HUES6 (cell line): ENCODE data around the gene PPP3CB.
"Not testable (repeated sequence)": the region's sequence is repeated elsewhere in the genome, so short reads cannot be mapped to it uniquely, and the experiment has no call there.

Experiments
- H3K27ac ChIP-seq: 2 replicates; pipeline ENCODE4 v1.7.0; 2013; ENCODE audit warnings: low read depth, mild to moderate bottlenecking, low read length, inconsistent platforms
- H3K27me3 ChIP-seq: 2 replicates; pipeline ENCODE4 v1.6.1; 2013; ENCODE audit warnings: low read length; ENCODE audit not compliant: control insufficient read depth, insufficient read depth
- H3K36me3 ChIP-seq: 2 replicates; pipeline ENCODE4 v1.6.1; 2013; ENCODE audit warnings: low read length; ENCODE audit not compliant: control insufficient read depth, insufficient read depth
- H3K4me1 ChIP-seq: 2 replicates; pipeline ENCODE4 v1.6.1; 2013; ENCODE audit warnings: low read length; ENCODE audit not compliant: control insufficient read depth, insufficient read depth
- H3K4me3 ChIP-seq: 2 replicates; pipeline ENCODE4 v1.5.1; 2013; ENCODE audit warnings: low read depth, low read length
- H3K9ac ChIP-seq: one replicate; pipeline ENCODE4 v1.6.1; 2013; ENCODE audit warnings: mild to moderate bottlenecking, low read length
- H3K9me3 ChIP-seq: 2 replicates; pipeline ENCODE4 v1.6.1; 2013; ENCODE audit warnings: low read depth, low read length; ENCODE audit not compliant: control insufficient read depth, insufficient read depth

The PPP3CB gene

GRCh38 chr10:73401636-73402035 is 94.2 kb downstream of the PPP3CB start:
- no peak overlapping the region for H3K9ac ChIP-seq
- no peaks in the 10 kb centered on the region for H3K4me1 ChIP-seq
- peaks cover 14% of the 10 kb centered on the region for H3K36me3 ChIP-seq
- H3K27ac ChIP-seq, result no peak overlapping the region
- H3K27me3 ChIP-seq, result no peaks in the 10 kb centered on the region
- H3K4me3 ChIP-seq, result no peak overlapping the region
- no peaks in the 10 kb centered on the region for H3K9me3 ChIP-seq

GRCh38 chr10:73399063-73399462 is 96.8 kb downstream of the PPP3CB start:
- peaks cover 33% of the 10 kb centered on the region for H3K36me3 ChIP-seq
- H3K4me3 ChIP-seq, result no peak overlapping the region

GRCh38 chr10:73398024-73398423 is 97.8 kb downstream of the PPP3CB start:
- no peak overlapping the region for H3K4me3 ChIP-seq
- no peaks in the 10 kb centered on the region for H3K9me3 ChIP-seq
- no peaks in the 10 kb centered on the region for H3K27me3 ChIP-seq
- no peak overlapping the region for H3K9ac ChIP-seq
- peaks cover 33% of the 10 kb centered on the region for H3K36me3 ChIP-seq
- H3K4me1 ChIP-seq, result no peaks in the 10 kb centered on the region
- H3K27ac ChIP-seq, result no peak overlapping the region

More at GRCh38 chr10:73399063-73399462, 96.8 kb downstream of the PPP3CB start:
- Histone ChIP-seq H3K9me3 (no peaks in the 10 kb centered on the region), H3K27me3 (no peaks in the 10 kb centered on the region), H3K27ac (no peak overlapping the region), H3K4me1 (no peaks in the 10 kb centered on the region), H3K9ac (no peak overlapping the region)

- not testable (repeated sequence) for H3K27ac ChIP-seq, H3K4me1 ChIP-seq, H3K27me3 ChIP-seq, H3K9me3 ChIP-seq, H3K4me3 ChIP-seq, H3K9ac ChIP-seq
- H3K36me3 ChIP-seq, result peaks cover 47% of the 10 kb centered on the region
Measured at GRCh38 chr10:73394325-73394724, 101.5 kb downstream of the PPP3CB start.

GRCh38 chr10:73388228-73388627 is 107.6 kb downstream of the PPP3CB start:
- Histone ChIP-seq H3K36me3 (peaks cover 64% of the 10 kb centered on the region), H3K27me3 (no peaks in the 10 kb centered on the region), H3K4me3 (no peak overlapping the region), H3K9me3 (no peaks in the 10 kb centered on the region), H3K27ac (no peak overlapping the region), H3K4me1 (no peaks in the 10 kb centered on the region), H3K9ac (no peak overlapping the region)

GRCh38 chr10:73386583-73386982 is 109.2 kb downstream of the PPP3CB start:
- Histone ChIP-seq H3K4me1 (no peaks in the 10 kb centered on the region), H3K9ac (no peak overlapping the region), H3K4me3 (no peak overlapping the region), H3K36me3 (peaks cover 77% of the 10 kb centered on the region), H3K27ac (no peak overlapping the region), H3K27me3 (no peaks in the 10 kb centered on the region), H3K9me3 (no peaks in the 10 kb centered on the region)
